GM21825 (cell line): Measurements from ENCODE around the gene STKLD1.
A peak's percentile ranks its signal among the peaks of the same experiment; 100 is the strongest.

Experiments
- ATAC-seq: cut with Tn5 transposase; IDR thresholded peaks from one replicate; pipeline ENCODE4 v1.9.1; 2021; ENCODE audit warnings: mild to moderate bottlenecking, moderate library complexity; ENCODE audit not compliant: unreplicated experiment

The STKLD1 gene

DNA sequence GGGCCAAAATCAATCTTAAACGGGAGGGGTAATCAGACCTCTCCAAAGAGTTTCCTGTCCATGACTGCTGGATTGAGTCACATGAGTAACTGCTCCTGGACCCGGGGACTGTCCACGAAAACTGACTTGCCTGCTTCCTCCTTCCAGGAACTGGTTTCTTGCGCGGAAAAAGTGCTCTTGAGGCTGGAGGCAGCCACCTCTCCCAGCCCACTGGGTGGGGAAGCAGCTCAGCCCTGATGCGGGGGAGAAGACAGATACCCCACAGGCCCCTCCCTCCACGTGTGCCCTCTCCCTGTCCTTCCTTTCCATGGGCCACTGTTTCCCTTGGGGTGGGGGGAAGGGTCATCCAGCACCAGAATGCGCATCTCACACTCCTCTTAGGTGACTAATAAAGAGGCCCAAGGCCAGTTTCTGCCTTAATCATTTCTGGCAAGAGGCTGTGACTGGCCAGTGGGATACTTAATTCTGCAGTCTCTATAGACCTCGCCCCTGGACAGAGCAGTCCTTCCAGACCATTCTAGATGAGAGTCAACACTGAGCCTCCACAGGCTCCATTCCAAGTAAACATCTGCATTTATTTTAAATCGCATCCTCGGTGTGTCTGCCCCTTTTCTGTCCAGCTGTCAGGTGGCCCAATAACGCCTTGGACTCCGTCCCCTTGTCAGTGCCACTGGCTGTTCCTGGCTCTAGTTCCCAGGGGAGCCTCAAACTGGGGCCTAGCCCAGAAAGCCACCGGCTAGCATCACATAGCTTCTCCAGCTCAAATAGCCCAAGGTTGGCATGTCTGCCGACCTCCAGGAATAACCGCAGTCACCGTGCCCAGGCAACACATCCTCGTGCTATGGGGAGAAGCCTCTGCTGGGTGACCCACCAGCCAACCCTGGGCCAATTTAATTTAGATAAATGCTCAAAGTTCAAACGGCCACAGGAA lies 29.6 kb downstream of the STKLD1 start:
- ATAC-seq = no peak

DNA sequence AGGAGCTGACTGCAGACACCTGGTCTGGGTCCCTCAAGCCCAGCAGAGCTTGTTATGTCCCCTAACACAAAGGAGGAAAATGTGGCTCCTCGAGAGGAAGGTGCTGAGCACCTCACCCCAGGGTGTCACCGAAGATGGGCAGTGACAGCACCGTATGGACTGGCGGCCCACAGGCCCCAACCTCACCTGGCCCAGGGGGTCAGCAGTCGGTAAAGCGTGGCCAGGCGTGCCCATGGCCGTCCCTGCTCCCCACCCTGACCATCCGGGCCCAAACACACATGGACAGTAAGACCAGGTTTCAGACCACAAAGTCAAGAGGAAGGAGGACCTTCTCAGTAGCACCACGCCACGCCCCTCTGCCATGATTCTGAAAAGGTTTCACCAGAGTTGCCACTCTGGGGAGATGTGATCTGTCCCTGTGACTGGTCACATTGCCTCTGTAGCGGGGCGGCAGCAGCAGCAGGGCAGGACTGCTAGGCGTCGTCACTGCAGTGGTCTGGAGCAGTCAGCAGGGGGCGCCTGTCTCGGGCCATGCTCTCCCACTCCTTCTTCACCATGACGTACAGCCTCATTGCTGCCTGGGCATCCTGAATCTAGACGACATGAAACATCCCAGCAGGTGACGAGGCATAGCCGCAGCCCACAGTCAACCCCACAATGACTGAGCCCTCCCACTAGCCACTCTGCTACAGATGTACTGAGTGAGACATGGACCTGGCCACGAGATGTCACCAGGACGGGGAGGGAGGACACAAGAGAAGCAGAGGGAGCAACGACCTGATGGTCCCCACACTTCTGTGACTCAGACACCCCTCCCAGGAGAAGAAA lies 30.5 kb downstream of the STKLD1 start:
- ATAC-seq = no peak

DNA sequence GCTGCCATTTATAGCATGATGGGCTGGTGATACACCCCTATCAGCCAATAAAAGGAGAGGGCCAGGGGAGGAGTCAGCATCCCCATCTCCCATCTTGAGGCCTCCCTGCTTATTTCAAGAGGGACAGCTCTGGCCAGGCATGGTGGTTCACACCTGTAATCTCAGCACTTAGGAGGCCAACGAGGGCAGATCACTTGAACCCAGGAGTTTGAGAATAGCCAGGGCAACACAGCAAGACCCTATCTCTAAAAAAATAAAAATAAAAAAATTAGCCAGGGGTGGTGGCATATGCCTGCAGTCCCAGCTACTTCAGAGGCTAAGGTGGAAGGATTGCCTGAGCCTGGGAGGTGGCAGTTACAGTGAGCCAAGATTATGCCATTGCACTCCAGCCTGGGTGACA lies 31.9 kb downstream of the STKLD1 start:
- ATAC-seq = no peak

DNA sequence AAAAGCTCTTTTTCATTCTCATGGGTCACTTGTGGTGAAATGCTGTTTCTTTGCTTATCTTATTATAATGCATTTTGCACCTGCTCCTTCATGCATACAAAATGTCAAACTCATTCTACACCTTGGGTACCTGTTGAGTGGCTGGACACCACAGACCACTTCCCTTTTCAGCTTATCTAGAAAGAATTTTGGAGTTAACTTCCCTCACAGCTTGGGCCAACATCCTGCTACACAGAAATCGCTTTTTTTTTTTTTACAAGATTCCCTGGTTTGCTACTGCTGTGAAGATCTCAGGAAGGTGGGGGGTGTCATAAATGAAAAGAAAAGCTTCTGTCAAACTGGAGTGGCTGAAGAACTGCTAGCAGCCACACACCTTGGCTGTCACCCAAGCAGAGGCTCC lies 39.0 kb downstream of the STKLD1 start:
- ATAC-seq = no peak

DNA sequence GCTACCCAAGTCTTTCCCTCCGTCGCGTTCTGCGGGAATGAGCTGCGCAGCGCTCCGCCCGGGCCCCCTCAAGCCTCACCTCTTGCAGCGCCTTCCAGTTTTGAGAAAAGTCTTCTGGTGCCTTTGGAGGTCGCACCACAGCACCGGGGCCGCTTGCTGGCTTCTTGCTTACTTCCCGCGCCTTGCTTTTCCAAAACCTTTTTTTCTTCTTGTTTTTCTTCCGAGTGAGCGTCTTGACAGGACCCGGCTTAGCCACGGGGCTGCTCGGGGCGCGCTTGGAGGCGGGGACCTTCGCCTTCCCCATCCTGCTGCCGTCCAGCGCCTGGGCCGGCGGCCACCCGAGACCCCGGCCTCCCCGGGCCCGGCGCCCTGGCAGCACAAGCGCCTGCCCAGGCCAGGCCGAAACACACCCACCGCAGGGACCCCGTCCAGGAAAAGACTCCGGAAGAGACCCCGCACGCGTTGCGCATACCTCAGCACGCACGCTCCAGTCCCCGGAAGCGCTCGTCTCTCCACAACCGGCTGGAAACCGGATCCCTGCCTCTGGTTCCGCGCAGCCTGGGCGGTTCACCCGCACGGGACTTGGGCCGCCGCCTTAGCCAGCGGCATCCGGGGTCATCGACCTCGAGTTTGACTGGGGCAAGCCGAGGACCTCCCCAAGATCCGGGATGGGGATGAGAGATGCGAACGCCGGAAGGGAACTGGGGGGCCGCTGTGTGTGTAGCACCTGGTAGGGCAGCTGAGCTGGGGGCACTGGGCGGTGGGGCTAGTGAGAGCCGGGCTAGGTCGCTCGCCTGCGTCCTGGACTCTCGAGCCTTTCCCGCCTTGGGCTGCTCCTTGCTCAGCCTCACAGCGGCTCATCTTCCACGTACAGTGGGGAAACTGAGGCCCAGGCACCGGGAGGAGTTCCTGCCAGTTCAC lies 41.6 kb downstream of the STKLD1 start, which contains the start of gene REXO4:
Gene REXO4, minus strand, starts transcription at position 470 of the 921 bp plus-strand sequence. Its CDS starts 166 bp downstream, at position 304.
- ATAC-seq = peak; percentile 55

DNA sequence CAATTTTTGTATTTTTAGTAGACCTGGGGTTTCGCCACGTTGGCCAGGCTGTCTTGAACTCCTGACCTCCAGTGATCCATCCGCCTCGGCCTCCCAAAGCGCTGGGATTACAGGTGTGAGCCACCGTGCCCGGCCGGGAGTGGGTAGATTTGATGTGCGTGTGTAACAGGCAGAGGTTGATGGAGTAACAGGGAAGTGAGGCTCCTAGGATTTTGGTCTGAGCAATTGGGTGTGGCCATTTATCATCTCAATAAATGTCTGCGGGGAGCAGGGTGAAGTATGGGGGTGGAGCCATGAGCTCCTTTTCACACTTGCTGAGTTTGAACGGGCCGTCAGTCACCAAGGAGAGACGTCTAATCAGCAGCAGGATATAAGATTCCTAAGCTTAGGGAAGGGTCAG lies 42.8 kb downstream of the STKLD1 start:
- ATAC-seq = no peak

DNA sequence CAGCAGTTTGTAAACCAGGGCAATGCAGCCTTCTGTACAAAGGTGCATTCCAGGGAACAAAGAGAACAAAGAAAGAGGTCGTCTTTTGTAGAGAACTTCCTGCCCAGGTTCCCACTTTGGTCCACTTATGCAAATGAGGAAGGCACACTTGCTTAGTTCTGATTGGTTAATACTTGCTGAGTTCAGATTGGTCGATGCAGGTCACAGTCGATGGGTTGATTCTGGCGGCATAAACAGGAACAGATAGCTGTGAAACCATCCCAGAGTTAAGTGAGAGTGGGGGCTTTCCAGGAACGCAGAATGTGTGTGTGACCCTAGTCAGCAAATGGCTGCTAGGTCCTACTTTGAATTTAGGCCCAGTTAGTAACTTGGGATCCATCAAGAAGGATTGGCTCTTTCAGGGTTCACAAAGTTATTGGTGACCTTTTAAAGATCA lies 44.2 kb downstream of the STKLD1 start:
- ATAC-seq = no peak

DNA sequence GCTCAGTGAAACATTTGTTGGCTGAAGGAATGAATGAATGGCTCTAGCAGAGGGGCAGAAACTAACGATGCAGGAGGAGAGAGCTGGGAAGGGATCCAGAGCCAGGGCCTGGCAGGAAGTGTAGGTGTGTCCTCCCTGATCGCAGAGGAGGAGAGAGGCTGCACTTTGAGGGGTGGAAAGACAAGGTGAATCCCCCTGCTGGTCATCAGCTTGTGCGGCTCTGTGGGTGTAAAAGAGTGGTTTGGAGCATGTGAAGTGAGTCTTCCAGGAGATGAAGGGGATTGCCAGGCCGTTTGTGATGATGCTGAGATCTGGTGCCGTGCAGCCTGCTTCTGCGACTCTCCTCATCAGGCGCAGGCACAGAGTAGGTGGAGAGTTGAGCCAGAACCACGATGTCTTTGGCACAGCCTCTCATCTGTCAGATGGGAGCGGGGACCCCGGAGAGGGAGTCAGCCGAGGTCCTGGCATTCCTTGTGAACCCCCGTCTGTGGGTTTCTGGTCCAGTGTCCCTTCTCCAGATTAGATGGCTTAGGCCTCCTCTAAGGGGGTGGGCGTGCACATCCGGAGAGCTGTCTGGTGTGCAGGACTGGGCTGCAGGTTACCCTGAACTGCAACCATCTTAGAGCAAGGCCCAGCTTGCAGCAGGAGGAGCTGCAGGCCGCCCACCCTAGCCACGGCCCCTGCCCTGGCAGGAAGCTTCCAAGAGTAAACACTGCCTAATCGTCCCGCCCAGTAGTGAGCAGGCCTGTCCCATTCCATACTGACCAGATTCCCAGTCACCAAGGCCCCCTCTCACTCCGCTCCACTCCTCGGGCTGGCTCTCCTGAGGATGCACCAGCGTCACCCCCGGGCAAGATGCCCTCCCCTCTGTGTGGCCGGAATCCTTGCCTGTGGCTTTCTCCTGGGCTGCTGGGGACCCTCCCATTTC lies 45.7 kb downstream of the STKLD1 start, which contains the start of gene ADAMTS13:
Gene ADAMTS13, plus strand, starts transcription at position 753 of the 928 bp plus-strand sequence. Its CDS starts 77 bp downstream, at position 830.
- peak; percentile 31 for ATAC-seq

DNA sequence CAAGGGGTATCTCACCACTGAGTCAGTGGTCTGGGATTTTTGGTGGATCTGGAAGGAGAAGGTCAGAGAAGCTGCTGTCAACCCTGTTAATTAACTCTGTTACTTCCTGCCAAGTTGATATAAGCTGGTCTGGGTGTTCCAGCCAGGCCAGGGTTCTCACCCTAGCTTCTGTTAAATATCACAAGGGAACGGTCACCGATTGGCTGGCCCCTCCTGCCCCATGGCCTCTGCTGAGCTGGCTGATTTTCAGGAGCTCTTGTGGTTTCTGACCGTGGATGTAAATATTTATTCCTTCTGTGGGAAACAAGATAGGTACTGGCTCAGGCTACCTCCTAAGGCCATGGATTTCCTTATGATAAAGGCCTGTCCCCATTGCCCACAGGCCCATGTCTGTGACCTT lies 47.0 kb downstream of the STKLD1 start:
- no peak for ATAC-seq

DNA sequence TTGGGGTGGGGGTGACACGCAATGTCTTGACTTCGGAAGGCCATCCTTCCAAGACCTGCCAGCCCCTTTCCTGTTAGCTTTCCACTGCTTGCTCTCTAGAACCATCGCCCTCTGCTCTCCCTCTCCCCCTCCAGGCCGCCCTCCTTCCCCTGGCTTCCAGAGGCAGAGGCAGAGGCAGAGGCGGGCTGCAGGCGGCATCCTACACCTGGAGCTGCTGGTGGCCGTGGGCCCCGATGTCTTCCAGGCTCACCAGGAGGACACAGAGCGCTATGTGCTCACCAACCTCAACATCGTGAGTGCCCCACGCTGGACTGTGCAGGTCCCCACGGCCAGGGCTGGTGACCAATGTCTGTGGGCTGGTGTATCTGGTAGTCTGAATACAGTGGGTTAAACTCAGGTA lies 48.0 kb downstream of the STKLD1 start:
- ATAC-seq = no peak

DNA sequence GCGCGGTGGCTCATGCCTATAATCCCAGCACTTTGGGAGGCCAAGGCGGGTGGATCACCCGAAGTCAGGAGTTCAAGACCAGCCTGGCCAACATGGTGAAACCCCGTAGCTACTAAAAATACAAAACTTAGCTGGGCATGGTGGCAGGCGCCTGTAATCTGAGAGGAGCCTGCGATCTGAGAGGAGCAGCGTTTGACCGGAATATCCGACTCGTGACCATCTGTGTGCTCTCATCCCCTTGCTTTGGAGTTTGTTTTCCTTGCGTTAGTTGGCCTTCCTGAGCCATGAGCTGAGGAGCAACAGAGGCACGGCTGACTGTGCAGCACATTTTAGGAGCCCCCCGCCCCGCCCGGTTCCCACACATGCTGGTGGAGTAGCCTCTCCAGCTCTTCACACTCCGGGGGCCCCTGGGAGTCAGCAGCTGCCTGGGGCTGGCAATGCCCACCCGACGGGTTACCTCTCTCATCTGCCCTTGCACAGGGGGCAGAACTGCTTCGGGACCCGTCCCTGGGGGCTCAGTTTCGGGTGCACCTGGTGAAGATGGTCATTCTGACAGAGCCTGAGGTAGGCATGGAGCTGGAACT lies 49.0 kb downstream of the STKLD1 start:
- no peak for ATAC-seq

DNA sequence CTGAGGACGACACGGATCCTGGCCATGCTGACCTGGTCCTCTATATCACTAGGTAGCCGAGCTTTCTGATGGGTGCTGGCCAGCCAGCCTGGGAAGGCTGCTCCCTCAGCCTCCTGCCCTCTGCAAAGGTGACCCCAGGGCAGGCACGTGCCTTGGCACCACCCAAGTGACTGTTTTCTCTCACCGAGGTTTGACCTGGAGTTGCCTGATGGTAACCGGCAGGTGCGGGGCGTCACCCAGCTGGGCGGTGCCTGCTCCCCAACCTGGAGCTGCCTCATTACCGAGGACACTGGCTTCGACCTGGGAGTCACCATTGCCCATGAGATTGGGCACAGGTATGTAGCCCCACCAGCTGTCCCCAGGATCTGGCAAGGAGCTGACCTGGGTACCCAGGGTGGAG lies 49.8 kb downstream of the STKLD1 start:
- ATAC-seq = no peak

DNA sequence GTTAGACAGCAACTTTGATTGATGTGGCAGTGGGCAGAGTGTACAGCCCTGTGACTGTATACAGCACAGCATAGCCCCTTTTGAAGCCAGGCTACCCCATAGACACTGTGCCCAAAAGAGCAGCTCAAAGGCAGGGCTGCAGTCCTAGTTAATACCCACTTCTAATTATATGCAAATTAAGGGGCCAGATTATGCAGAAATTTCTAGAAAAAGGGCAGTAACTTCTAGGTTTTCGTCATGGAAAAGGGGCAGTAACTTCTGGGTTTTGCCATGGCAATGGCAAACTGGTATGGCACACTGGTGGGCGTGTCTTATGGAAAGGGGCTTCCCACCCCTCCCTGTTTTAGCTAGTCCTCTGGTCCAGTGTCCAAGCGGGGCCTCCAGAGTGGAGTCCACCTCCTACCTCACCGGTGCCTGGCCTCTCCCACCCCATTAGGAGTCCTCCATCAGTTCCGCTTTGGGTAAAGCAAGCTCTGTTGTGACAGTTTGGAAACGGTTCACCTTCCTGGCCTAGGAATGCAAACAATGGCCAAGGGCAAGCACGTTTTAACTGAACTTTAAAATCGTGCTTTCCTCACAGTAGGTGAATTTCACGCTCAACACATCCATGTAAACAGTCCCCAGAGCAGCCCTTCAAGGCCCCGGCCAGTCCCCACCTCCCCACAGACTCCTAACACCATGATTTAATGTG lies 51.6 kb downstream of the STKLD1 start:
- no peak for ATAC-seq

DNA sequence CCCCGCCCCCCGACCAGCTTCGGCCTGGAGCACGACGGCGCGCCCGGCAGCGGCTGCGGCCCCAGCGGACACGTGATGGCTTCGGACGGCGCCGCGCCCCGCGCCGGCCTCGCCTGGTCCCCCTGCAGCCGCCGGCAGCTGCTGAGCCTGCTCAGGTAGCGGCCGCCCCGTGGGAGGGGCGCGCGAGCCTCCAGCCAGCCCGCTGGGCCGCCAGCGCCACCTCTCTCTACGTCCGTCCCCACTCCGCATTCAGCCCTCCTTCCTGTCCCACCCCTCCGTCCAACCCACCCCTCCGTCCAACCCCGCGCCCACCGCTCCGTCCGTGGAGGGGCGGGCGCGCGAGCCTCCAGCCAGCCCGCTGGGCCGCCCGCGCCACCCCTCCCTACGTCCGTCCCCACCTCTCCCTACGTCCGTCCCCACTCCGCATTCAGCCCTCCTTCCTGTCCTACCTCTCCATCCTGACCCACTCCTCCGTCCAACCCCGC lies 52.5 kb downstream of the STKLD1 start:
- no peak for ATAC-seq

DNA sequence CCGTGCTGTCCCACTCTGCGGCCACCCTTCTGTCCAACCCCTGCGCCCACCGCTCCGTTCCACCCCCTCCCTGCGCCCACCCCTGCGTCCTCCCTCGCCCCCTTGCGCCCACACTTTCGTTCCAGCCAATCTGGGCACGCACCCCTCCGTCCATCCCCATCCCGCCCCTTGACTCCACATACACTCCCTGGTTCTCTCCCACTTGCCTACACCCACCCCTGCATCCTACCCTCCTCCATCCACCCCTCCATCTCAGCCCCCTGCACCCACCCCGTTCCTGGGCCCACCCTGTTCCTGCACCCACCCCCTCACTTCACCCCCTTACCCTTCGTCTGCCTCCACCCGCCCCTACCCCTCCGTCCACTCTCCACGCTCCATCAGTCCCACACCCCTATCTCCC lies 53.0 kb downstream of the STKLD1 start:
- ATAC-seq = no peak

DNA sequence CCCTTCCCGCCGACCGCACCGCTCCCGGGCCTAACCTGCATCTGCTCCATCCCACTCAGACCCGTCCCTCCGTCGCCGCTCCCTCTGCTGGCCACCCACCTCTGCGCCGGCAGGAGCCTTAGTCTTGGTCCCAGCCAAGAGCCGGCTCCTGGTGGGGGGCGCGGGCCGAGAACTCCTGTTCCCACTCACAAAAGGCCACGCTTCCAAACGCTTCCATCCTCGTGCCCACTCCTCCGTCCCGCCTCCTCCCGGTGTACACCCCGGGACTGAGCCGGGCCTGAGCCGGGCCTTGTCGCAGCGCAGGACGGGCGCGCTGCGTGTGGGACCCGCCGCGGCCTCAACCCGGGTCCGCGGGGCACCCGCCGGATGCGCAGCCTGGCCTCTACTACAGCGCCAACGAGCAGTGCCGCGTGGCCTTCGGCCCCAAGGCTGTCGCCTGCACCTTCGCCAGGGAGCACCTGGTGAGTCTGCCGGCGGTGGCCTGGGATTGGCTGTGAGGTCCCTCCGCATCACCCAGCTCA lies 53.5 kb downstream of the STKLD1 start:
- ATAC-seq = no peak

DNA sequence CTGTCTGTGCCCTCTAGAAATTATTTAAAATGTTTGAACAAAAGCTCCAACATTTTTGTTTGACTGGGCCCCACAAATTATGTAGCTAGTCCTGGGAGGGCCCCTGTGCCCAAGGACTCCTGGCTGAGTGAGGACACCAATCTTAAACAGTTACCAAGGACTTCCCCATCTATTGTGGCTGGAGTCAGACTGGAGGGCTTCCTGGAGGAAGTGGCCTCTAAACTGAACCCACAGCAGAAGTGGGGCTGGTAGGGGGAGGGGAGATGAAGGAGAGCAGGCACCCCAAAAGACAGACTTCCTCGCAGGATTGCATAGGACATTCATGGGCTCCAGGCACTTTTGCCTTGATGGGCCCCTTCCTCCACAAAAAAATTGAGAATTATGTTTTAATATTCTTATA lies 54.1 kb downstream of the STKLD1 start:
- ATAC-seq = no peak

DNA sequence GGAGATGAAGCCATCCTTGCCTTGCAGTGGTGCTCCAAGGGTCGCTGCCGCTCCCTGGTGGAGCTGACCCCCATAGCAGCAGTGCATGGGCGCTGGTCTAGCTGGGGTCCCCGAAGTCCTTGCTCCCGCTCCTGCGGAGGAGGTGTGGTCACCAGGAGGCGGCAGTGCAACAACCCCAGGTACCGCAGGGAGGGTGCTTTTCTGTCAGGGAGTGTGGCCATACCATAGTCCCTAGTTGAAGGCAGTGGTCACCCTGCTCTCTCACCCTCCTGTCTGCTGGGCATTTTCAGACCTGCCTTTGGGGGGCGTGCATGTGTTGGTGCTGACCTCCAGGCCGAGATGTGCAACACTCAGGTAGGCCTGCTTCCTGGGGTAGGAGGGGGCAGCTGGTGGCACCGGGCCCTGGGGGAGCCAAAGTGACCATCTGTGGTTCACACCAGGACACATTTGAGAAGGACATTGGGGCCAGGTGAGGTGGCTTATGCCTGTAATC lies 57.2 kb downstream of the STKLD1 start:
- no peak for ATAC-seq
